Activated CD4-positive, CD25-positive, alpha-beta regulatory T cell treated with anti-CD3 and anti-CD28 coated beads, Interleukin-2, amount 50 U/mL, for 72 hours (primary cell): Measurements from ENCODE around the gene STK38L.
"Not testable (repeated sequence)": the region's sequence is repeated elsewhere in the genome, so short reads cannot be mapped to it uniquely, and the experiment has no call there.

Source experiments
- DNase-seq: peaks from one replicate; pipeline ENCODE4 v3.0.0; 2021

Gene STK38L

DNA sequence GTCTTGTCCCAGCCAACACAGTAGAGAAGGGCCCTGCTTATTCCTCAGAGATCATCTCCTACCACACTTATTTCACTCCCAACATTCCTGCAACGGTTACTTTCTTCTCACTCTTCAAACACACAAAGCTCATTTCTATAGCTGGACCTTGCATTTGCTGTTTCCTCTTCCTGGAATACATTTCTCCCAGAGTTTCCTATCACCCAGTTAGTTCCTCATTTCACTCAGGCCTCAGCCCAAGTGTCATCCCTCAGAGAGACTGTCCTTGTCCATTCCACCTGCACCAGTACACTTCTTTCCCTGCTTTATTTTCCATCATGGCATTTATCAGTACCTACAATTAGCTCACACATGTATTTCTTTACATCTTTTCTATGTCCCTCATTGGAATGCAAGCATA lies 14.7 kb upstream of the STK38L start:
- DNase-seq = no peak

DNA sequence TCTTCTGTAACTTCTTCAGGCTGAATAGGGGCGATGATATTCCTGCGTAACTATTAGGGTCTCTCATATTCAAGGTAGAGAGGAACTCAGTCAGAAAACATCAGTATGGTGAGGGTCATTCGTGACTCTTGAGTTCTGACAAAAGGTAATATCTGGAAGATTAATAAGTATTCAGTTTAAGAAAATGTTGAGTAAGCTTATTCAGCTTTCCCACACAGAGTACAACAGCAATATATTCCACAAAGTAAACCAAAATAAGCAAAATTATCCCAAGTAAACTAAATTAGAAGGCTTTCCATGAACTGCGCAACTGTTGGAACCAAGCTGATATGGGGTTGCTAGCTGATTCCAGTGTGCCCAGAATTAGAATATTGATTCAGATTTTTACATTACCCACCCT lies 12.7 kb upstream of the STK38L start:
- DNase-seq = not testable (repeated sequence)

DNA sequence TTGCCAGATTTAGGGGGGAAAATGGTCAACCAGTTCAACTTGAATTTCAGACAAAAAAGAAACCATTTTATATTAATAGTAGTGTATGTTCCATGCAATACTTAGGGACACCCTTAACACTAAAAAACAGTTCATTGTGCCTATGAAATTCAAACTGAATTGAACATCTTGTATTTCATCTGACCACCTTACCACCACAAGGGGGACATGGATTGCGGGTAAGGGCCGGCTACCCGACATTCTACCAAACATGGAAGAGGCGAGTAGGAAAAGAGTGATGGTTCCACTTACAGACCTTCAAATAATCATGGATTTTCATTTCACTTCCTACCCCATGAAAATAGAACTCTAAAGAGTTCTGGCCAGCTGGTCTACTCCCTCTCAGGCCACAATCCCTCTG lies 10.3 kb upstream of the STK38L start:
- DNase-seq = no peak

DNA sequence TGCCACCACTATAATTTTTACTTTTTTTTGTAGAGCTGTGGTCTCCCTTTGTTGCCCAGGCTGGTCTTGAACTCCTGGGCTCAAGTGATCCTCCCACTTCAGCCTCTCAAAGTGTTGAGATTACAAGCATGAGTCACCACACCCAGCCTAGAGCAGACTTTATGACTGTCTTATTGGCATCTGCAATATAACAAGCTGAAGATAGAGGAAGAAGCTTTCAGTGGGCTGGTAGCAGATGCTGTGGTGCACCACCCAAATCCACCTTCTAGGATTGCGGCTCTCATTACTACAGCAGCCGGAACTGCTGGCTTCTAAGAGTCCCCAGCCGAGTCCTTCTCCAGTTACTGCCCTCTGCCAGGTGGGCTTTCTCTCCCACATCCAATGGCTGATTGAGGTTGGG lies 7.6 kb upstream of the STK38L start:
- DNase-seq = no peak

DNA sequence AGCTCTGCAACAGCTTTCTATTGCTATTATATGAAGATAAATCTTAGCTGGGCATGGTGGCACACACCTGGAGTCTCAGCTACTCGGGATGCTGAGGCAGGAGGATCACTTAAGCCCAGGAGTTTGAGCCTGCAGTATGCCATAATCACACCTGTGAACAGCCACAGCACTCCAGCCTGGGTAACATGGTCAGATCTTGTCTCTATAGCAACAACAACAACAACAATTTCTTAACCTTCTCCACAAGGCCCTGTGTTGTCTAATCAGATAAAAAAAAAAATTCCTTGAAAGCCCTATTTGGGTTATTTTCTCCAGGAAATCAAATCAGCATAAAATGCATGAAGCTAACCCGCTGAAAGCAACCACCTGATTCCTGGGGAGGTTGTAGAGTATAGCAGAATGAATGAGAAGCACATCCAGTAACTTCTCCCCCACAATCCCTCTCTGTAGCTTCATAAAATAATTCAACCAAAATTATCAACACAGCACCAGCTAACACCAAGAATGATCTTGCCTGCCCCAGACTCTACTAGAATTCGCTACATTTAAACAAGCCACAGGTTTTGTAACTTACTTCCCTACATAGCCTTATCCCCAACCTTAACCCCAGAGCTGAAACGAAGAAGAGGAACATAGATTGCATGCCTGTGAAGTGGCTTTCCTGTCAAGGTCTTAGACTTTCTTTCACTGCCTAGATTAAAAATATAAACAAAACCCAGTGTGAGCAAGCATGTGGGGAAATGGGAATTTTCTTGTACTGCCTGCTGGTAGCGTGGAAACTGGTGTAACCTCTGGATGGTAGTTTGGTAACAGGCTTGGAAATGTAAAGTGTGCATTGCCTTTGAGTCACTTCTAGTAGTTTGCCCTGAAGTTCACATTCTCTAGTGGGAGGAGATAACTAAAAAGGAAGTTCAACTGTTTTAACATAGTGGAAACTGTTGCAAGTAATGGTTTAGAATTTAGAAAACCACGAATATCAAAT lies 6.0 kb upstream of the STK38L start:
- DNase-seq = no peak

DNA sequence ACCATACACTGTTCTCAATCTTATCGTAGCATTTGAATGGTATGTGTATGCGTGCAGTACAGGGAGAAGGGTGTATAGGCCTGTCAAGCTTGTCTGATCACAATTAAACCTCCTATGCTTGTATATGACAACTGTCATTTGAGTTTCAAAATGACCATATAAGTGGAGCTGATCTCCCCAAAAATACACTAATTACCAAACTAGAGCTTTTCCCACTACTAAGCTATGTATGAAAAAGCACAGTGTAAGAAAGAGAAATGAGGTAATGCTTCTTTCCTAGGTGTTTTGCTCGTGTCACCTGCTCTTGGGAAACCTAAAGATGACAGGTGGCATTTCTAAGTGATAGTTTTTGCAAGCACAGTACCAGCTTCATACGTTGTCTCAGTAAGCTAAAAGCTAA lies 1.1 kb upstream of the STK38L start:
- DNase-seq = no peak

DNA sequence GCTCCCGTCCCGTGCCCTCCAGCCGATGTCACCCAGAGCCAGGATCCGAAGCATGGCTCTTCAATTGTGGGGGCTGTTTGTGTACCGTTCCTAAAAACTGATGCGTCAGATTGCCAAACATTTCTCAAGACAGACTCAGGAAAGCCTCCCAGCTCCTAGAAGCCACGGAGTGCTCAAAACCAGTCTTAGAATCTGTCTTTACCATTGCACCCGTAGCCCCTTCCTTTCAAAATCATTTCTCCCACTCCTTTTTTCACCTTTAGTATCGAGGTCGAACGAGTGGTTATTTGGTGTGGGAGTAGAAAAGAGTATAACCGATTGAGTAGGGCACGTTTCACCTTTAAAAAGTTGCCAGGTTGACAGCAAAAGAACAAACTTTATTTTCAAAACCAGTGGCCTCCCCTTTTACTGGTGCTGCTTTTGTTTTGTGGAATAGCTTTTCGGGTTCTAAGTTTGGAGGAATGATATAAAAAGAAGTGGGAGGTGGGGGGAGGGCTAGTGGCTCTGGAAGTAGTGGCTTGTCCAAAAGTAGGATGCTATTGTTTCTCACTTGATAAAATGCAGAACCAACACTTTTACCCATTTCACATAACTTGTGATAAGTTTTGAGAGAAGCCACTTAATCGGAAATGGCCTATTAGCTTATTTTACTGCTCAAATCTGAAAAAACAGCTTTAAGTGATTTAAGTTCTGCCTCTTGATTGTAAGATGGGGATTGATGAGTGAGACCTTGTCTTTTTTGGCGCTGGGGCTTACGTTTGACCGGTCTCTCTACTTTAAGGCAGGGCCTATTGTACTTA lies 803 bp downstream of the STK38L start:
- DNase-seq = no peak

DNA sequence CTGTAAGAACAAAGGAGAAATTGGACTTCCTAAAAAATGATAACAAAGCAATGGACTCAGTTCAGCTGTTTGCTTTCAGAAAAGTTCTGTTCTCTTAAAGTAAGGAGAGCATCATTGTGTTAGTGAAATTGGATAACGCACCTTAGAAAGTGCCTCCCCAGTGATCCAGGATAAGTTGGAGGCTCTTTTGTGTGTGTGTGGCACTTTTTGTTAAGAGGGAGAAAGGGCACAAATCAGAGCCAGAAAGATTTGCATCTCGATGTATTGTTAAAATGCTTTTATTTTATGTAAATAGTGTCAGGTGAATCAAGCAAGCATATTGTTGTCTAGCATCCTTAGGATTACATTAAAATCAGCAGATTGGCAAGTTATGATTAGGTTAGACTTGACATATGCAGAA lies 2.1 kb downstream of the STK38L start:
- no peak for DNase-seq

DNA sequence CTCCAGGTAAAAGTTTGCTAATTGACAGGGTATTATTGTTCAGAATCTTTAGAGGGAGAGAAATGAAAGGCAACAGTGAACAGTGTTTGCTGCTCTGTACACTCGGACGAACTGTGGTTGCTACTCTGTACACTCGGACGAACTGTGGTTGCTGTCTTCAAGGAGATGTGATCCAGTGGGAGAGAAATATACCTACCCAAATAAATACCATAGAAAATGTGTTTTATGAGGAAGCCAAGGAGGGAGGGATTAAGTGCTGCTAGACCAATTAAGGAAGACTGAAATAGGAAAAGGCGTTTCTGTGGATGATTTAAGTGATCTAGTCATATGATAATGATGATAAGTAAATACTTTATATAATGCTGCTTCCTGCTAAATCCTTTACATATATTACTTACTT lies 2.7 kb downstream of the STK38L start:
- DNase-seq = no peak

DNA sequence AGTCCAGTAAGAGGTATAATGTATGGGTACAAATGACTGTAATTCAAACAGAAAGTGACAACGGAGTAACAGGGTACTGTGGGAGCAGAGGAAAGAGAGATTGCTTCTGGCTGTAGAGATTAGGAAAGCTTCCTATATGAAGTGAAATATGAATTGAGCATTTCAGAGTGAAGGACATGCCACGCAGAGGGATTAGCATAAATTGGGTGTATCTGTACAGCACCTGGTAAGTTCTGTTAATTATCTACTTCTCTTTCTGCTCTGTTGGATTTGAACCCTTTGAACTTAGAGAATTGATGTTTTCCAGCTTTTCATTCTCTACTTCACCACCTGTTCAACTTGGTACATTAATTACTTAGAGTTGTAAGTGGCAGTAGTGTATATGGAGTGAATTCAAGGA lies 8.8 kb downstream of the STK38L start:
- DNase-seq = no peak

DNA sequence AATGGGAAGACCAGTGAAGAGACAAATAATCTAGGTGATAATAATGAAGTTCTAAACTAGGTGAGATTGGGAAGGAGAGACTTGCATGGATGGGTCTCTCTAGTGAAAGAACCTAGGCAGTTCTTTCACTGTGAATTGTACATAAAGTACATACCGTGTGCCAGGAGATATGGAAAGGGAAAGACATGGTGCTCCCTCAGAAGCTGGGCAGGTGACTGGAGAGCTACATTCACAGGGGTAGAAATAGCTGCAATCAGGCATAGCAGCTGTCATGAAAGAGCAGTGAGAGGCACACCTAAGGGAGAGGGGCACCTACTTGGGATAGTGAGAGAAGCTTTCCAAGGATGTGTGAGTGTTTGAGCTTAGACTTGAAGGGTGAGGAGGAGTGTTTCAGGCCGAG lies 9.3 kb downstream of the STK38L start:
- DNase-seq = no peak

DNA sequence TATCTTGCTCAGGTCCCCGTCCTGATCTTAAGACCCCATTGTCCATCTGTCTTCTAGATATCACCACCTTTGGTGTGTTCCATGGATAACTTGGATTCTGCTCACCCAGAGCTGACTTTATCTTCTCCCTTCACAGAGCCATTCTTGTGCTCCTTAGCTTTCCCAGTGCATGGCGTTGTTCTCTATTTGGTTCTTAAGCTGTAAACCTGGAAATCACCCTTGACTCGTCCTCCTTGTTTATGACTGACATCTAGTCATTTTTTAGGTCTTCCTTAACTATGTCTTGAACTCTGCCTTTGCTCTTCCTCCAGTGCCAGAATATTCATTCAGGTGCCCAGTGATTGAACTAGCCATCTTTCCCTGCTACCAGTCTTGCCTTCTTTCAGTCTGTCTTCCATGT lies 11.7 kb downstream of the STK38L start:
- no peak for DNase-seq

DNA sequence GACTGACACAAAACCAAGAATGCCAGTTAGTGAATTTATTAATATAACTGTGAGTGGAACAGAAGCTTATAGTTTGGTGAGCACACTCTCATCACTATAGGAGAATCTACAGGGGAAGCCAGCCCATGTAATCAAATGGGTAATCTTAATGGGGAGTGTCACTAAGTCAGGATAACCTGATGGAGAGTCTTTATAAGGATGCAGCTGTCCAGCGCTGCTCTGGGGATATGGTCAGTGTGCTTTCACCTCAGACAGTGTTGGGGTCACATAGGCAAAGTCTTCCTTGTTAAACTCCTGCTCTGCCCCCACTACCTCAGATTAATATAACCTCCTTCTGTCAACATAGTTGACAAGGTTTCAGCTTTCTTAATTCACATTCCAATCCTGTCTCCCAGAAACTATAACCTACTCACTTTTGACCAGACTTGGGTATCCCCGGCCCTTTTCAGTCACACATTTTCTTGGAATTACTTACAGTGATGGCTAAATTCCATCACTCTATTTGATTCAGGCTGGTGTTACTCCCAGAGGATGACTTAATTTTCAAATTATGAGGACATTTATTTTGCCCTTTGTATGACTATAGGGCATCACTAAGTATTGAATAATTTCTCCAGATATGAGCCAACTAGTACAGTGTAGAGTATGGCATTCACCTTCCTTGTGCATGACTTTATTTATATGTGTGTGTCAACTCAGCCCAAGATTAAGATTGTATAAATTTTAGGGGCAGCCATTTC lies 13.2 kb downstream of the STK38L start:
- no peak for DNase-seq

DNA sequence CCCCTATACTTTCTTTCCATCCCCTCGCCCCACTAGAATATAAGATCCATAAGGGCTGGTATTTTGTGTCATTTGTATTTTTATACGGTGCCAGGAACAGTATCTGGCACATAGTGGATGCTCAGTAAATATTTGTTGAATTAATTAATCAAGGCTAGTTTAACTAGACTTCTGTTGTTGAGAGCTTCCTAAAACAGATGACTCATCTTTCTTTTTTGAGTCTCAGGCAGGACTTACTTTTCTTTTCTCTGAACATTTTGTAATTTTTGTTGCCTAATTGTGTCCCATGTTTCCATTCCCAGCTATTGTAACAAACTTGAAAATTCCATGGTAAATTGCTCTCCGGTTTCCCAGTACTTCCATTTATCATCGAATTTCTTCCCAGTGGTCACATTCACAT lies 16.7 kb downstream of the STK38L start:
- DNase-seq = no peak

DNA sequence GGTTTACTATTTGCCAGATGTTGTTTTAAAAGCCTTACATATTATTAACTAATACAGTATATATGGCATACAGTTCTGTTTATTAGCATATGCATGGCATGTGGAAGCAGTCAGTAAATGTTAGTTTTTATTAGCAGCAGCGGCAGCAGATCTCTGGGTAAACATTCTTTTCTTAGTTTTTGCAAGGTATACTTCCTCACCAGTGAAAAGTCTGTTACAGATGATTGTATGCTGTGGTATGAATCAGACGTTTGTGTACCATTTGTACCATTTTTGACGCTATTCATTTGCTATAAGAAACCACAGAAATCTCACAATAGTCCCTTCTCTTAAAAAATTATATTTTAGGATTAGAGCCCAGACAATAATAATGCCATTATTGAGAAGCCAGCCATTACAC lies 17.8 kb downstream of the STK38L start:
- no peak for DNase-seq

DNA sequence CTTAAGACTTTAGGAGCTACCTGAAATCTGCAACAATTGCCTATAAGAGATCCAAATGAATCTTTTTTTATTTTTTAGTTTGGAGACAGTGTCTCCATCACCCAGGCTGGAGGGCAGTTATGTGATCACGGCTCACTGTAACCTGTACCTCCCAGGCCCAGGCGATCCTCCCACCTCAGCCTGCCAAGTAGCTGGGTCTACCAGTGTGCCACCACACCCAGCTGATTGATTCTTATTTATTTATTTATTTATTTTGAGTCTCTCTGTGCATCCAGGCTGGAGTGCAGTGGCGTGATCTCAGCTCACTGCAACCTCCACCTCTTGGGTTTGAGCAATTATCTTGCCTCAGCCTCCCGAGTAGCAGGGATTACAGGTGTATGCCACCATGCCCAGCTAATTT lies 26.1 kb downstream of the STK38L start:
- no peak for DNase-seq

DNA sequence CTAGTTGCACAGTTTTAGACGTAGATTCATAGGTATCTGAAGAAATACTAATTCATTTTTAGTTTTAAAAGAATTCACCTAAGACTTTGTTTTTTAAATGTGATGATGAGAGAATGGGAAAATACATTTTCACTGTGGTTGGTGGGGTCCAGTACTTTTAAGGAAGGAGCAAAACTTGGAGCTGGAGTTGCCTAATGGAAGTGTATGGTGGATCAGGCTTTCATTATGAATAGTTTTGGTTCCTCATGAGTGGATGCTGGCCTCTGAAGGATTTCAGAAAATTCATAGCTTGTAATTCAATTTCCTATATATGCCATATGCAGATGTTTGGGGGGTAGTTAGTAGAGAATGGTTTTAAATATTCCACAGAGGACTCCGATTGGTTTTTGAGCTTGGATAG lies 27.1 kb downstream of the STK38L start:
- no peak for DNase-seq

DNA sequence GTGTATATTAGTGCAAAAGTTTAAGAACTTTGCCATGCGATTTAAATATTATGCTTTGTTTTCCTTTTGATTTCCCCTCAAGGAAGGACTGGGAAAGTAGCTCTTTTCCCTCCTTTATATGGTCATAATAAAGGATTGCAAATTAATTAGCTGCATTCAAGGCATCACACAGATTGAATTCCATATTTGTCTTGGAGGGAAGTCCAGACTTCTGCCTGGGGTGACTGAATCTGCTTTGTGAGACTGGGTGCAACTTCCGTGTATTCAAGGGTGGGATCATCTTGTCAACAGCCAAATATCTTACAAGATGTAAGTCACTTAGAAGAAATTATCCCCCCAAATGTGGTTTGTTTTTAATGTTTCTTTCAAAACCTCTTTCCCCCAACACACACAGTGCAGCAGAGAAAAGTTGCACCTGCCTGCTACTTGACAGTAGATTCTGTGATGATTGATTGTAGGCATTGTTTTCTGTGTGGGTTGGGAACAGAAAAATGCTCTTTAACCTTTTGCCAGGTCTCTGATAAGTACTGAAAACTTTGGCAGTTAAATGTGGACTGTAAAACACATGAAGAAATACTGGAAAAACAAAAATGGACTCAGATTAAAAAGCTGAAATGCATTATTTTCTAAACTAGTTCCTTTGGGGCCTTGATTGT lies 28.4 kb downstream of the STK38L start:
- DNase-seq = no peak

DNA sequence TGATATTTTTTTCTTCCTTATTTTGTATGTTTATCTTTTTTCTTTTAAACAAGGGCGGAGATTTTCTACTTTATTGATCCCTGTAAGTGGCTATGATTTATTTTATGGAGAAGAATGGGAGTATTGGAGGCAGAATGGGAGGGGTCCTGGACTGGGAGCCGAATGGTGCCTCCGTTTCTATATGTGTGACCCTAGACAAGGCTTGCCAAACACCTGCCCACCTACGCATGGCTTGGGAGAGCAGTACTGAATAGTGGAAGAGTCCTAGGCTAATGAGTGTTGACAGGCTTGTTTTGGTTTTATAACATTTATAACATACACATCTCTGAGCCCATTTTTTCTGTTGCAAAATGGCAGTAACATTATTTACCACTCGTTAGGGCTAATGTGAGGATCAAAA lies 29.0 kb downstream of the STK38L start:
- DNase-seq = no peak

DNA sequence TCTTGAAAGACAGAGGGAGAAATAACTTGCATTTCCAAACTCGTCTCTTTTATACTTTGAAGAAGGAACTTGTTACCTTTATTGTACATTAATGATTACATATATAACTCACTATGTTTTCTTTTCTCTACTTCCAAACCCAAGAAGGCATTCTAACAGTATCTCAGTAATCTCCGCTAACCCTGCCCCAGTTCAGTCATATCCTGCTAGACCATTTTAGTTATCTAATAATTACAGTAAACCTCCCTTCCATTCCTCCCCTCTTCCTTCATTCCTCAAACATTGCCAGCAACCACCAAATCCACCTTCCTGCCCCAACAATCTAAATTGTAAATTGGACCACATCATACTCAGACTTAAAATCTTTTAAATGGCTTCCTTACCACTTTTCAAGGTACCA lies 30.6 kb downstream of the STK38L start:
- DNase-seq = no peak

DNA sequence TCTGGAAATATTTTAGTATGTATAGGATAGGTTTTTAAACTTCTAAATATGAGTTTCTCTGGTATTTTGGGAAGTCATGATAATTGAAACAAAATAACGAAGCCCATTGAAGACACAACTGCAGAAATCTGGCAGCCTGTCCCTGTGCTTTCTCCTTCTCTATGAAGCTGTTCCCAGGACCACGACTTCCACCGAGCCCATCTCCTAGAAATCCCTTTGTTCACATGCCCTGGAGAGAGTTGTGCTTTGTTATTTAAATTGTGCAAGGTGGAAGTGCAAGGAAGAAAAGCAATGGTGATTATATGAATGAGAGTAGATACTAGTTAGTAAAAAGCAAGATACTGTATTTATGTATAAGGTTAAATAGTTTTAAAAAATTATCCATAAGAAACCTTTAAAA lies 32.2 kb downstream of the STK38L start:
- DNase-seq = no peak

DNA sequence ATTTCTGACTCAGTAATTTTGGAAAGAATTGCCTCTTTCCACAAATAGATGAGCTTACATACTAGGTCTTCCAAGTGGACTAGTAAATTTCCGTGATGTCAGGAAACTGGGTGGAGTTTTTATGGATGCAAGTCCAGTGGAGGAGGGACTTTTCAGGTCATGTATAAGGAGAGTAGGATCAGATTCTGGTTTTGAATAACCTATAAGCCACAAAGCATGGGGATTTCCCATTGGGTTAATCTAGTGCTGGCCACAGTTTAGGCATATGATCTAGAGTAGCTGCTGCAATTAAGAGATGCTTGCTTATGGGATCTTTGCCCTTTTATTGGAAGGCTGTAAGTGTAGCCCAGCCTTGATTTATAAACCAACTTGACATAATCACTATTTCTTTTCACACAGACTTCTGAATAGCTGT lies 33.8 kb downstream of the STK38L start:
- no peak for DNase-seq

DNA sequence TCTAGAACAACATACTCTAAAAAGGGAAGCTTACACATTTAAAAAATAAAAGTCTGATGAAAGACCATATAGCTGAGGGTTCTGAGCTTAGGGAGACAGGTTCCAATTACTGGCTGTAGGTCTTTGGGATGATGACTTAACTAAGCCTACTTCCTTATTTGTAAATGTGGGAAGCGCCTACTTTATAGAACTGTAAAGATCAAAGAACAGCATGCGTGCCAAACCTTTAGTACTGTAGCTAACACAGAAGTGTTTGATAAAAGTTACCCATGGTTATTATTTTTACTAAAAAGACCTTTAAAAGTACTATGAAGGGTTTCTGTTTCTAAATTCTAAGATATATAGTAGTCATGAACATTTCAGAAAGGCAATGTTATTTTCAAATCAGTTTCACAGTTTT lies 35.7 kb downstream of the STK38L start:
- DNase-seq = no peak
